Measurements from ENCODE around the gene SLC35F1. TPM values are rescaled to one million over a fixed set of nuclear protein-coding genes. Genes with fewer than 3 reads are reported as not detected.

The SLC35F1 gene
- total RNA-seq, 1 experiment from 2014 or later = 0.05 TPM

DNA sequence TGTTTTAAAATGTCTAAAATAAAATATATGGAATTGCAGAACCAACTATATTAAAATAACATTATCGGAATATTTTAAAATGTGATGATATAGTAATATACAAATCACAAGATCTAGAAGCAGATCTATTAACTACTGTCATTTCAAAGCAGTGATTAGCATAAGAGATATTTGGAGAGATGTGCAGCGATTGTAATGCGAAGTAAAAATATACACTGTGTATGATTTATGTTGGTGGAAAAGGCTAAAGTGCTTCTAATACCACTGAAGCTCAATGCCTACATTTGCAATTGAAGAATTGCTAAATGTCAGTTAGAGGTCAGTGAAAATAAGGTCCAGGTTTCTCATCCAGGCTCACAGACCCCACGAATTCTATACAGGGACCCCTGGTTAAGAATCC, 392.4 kb downstream of the SLC35F1 start:
- H3K4me3 ChIP-seq = no peak overlapping the region
- H3K27me3 ChIP-seq (replicated peaks) = peaks cover 3% of the 10 kb centered on the region; the same call in 1 of the 2 replicates
- no peak overlapping the region for H3K27ac ChIP-seq
- H3K9me3 ChIP-seq (replicated peaks) = no peaks in the 10 kb centered on the region
- no peak for DNase-seq (ENCODE audit: low read depth in 1 of 2, low spot score in 2 of 2)
- H3K4me1 ChIP-seq (replicated peaks) = no peaks in the 10 kb centered on the region
- no peaks in the 10 kb centered on the region for H3K36me3 ChIP-seq

DNA sequence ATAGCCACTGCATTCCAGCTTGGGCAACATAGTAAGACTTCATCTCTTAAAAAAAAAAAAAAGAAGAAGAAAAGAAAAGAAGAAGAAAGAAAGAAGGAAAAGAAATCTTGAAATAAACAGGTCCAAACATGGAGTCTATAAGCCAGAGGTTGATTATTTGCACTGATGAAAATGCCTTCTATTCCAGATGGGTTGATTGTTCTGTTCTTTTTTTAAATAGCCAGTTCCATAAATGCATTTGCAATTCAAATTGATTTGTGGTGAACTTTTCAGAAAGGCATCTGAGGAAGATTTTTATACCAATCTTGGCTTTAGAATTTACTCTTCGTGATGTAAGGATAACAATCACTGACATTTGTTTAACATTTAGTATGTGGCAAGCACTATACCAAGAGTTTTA, 397.3 kb downstream of the SLC35F1 start:
- H3K9me3 ChIP-seq (replicated peaks) = no peaks in the 10 kb centered on the region
- no peak overlapping the region for H3K27ac ChIP-seq
- no peak overlapping the region for H3K4me3 ChIP-seq
- no peaks in the 10 kb centered on the region for H3K36me3 ChIP-seq
- DNase-seq (ENCODE audit: low read depth in 1 of 2, low spot score in 2 of 2) = no peak
- no peaks in the 10 kb centered on the region for H3K4me1 ChIP-seq (replicated peaks)
- H3K27me3 ChIP-seq (replicated peaks) = peaks cover 3% of the 10 kb centered on the region; the same call in 1 of the 2 replicates

DNA sequence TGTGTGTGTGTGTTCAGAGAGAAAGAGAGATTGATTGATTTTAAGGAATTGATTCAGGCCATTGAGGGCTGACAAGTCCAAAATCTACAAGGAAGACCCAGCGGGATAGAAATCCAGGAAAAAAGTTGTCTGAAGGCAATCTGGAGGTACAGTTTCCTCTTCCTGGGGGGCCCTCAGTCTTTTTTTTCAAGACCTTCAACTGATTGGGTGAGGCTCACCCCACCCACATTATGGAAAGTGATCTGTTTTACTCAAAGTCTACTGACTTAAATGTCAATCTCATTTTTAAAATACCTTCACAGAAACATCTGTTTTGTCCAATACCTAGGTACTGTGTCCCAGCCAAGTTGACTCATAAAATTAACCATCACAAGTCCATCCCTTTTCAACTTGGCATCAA, 398.0 kb downstream of the SLC35F1 start:
- no peak overlapping the region for H3K4me3 ChIP-seq

DNA sequence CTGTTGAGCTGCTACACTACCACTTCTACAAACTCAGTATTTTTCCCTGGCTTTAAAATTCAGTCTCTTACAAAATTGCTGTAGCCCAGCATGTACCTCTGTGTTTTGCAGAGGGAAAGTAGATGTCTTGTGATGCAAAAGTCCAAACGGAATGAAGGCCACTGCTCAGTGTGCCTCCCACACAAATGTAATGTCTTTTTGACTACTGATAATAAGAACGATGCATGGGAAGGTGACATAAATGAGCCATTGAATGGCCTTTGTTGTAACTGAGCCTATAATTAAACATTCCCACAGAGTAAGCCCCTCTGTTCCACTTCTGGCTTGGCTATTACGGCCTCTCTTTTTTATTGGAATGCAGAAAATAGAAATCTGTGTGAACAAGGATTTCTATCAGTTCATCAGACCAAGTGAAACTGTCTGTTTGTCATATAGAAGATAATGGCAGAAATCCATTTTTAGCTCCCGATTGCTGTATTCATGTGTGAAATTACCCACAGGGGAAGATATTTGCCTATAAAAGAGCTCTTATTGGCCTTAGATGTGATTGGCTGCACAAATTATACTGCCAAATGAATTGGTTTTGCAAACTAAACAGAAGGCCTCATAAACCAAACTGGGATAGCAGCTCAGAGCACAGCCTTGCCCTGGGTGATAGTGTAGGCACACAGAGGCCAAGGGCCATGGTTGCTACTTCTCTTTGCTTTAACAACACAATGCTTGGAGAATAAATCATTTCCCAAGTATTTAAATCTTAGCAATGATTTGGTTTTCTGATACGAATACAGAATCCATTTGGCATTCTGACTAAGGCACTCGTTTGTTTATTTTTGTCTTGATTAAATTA, 399.6 kb downstream of the SLC35F1 start:
- Histone ChIP-seq H3K4me3 (no peak overlapping the region), H3K36me3 (no peaks in the 10 kb centered on the region), H3K27me3 (replicated peaks) (peaks cover 3% of the 10 kb centered on the region; the same call in 1 of the 2 replicates), H3K4me1 (replicated peaks) (no peaks in the 10 kb centered on the region), H3K9me3 (replicated peaks) (no peaks in the 10 kb centered on the region), H3K27ac (no peak overlapping the region)
- no peak for DNase-seq (ENCODE audit: low read depth in 1 of 2, low spot score in 2 of 2)

More for the DNA sequence above, 398.0 kb downstream of the SLC35F1 start:
- Histone ChIP-seq H3K36me3 (no peaks in the 10 kb centered on the region), H3K27ac (no peak overlapping the region), H3K4me1 (replicated peaks) (no peaks in the 10 kb centered on the region), H3K27me3 (replicated peaks) (peaks cover 3% of the 10 kb centered on the region; the same call in 1 of the 2 replicates), H3K9me3 (replicated peaks) (no peaks in the 10 kb centered on the region)
- no peak for DNase-seq (ENCODE audit: low read depth in 1 of 2, low spot score in 2 of 2)

DNA sequence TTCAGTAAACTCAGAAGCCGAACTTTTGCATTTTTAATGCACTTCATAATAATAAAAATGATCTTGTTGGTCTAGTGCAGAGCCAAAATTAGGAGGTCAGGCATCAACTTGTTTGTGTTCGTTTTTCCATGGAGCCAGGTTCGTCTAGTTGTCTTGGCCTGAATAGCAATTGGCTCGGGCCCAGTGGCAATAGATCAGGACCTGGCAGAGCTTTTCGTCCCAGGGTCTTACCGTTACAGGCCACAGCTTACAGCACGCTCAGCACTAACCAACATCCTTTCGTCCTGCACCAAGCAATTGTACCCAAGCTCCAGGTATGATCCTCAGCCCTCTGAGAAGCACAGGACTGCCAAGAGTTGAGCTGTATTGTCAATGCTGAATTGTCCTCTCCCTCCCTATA, 400.5 kb downstream of the SLC35F1 start:
- no peak for DNase-seq (ENCODE audit: low read depth in 1 of 2, low spot score in 2 of 2)
- Histone ChIP-seq H3K4me1 (replicated peaks) (no peaks in the 10 kb centered on the region), H3K4me3 (no peak overlapping the region), H3K27me3 (replicated peaks) (no peaks in the 10 kb centered on the region), H3K9me3 (replicated peaks) (no peaks in the 10 kb centered on the region), H3K36me3 (no peaks in the 10 kb centered on the region), H3K27ac (no peak overlapping the region)

DNA sequence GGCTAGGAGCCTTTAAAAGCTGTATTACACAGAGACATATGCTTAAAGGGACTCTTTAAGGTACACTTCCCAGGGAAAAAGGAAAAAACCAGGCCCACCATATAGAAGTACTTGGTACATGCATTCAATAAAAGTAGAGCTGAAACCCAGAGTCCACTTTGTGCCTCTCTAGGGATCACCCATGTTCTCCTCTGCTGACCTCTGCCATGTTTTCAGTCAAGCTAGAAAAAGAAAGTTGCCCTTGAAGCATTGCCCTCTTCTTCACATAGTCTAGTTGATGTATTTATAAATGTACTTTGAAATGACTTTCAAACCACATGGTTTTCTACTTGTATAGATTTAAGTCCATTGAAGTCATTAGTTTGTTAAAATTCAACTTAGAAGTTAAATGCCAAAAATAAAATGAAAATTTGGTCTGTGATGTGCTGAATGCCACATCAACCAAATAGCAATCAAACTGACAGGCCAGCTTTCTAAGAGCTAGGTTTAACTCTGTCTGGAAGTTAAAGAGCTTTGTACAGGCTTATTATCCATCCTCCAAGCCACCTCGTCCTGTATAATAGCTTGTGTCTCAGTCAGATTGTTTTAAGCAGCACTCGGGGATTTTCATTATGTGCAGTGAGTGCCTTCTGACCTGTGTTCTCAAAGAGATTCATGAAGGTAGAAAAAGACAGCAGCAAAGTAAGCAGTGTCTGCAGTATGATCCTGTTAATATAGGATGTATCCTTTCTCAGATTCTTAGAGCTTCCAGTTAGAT, 402.5 kb downstream of the SLC35F1 start:
- no peaks in the 10 kb centered on the region for H3K27me3 ChIP-seq (replicated peaks)
- H3K27ac ChIP-seq = no peak overlapping the region
- H3K4me1 ChIP-seq (replicated peaks) = no peaks in the 10 kb centered on the region; the same call in 1 of the 2 replicates
- H3K9me3 ChIP-seq (replicated peaks) = no peaks in the 10 kb centered on the region
- DNase-seq (ENCODE audit: low read depth in 1 of 2, low spot score in 2 of 2) = no peak
- no peak overlapping the region for H3K4me3 ChIP-seq
- no peaks in the 10 kb centered on the region for H3K36me3 ChIP-seq

DNA sequence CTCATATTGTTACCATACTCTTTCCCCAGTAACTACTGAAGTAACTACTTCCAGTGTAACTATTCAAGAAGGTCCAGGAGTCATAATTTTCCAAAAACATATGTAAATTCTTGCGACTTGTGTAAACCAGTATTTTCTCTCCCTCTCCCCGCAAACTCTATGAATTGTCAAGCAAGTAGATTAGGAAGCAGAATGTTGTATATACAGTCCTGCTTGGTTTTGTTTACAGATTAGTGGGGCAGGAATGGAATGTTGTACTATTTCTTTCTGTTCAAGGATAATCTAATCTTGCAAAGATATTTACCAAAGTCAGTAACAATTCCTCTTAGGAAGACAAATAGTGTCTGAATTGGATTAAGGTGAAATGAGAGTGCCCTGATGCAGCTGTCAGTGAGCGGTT, 406.1 kb downstream of the SLC35F1 start:
- Histone ChIP-seq H3K27me3 (replicated peaks) (0 out of 2 replicates have a peak, but pooled peaks cover 3% of the 10 kb centered on the region), H3K4me1 (replicated peaks) (no peaks in the 10 kb centered on the region; the same call in 1 of the 2 replicates), H3K4me3 (no peak overlapping the region), H3K36me3 (no peaks in the 10 kb centered on the region), H3K9me3 (replicated peaks) (no peaks in the 10 kb centered on the region), H3K27ac (no peak overlapping the region)
- DNase-seq (ENCODE audit: low read depth in 1 of 2, low spot score in 2 of 2) = no peak

DNA sequence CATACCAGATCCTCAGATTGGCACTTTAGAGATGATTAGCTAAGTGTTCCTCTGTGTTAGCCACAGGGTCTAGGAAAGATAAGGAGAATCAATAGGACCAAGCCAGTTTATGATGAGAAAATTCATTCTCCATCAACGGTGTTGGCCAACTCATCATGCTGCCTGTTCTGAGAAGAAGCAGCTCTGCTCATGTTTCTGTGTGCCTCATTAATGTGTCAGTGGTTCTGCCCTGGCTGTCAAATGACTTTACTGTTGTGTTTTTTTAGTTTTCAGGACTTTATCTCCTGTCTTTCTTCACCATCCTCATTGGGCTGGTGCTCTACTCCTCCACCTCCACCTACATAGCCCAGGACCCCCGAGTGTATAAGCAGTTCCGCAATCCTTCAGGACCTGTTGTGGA, 406.7 kb downstream of the SLC35F1 start:
- no peak overlapping the region for H3K27ac ChIP-seq
- H3K4me1 ChIP-seq (replicated peaks) = no peaks in the 10 kb centered on the region; the same call in 1 of the 2 replicates

DNA sequence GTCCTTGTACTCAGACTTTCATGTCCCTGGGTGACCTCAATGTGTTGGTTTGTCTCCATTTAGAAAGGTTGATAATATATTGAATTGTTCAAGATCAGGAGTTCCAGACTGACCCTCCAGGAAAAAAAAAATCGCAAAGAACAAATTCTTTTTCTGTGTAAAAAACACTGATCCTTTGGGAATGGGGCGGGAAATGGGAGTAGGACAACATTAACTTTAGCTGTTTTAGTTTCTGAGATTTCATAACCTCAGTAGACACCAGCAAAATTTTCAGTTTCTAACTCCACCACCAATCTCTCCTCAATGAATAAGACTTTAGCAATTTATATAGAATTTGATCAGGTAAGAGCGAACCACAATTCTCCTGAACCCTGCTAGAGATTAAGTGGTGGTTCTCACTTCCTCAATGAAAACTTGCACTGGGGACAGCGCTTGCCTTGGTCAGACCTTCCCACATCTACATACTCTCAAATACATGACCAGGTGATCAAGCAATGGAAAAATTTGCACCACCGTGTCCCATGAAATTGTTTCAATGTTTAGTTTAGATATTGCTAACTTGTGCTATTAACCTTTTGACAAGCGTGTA, 409.8 kb downstream of the SLC35F1 start:
- Histone ChIP-seq H3K27ac (no peak overlapping the region), H3K4me3 (no peak overlapping the region), H3K4me1 (replicated peaks) (no peaks in the 10 kb centered on the region; the same call in 1 of the 2 replicates), H3K36me3 (no peaks in the 10 kb centered on the region), H3K27me3 (replicated peaks) (0 out of 2 replicates have a peak, but pooled peaks cover 3% of the 10 kb centered on the region), H3K9me3 (replicated peaks) (no peaks in the 10 kb centered on the region)
- DNase-seq (ENCODE audit: low read depth in 1 of 2, low spot score in 2 of 2) = no peak

More for the DNA sequence above, 406.7 kb downstream of the SLC35F1 start:
- Histone ChIP-seq H3K9me3 (replicated peaks) (no peaks in the 10 kb centered on the region), H3K27me3 (replicated peaks) (0 out of 2 replicates have a peak, but pooled peaks cover 3% of the 10 kb centered on the region), H3K4me3 (no peak overlapping the region), H3K36me3 (no peaks in the 10 kb centered on the region)
- no peak for DNase-seq (ENCODE audit: low read depth in 1 of 2, low spot score in 2 of 2)

DNA sequence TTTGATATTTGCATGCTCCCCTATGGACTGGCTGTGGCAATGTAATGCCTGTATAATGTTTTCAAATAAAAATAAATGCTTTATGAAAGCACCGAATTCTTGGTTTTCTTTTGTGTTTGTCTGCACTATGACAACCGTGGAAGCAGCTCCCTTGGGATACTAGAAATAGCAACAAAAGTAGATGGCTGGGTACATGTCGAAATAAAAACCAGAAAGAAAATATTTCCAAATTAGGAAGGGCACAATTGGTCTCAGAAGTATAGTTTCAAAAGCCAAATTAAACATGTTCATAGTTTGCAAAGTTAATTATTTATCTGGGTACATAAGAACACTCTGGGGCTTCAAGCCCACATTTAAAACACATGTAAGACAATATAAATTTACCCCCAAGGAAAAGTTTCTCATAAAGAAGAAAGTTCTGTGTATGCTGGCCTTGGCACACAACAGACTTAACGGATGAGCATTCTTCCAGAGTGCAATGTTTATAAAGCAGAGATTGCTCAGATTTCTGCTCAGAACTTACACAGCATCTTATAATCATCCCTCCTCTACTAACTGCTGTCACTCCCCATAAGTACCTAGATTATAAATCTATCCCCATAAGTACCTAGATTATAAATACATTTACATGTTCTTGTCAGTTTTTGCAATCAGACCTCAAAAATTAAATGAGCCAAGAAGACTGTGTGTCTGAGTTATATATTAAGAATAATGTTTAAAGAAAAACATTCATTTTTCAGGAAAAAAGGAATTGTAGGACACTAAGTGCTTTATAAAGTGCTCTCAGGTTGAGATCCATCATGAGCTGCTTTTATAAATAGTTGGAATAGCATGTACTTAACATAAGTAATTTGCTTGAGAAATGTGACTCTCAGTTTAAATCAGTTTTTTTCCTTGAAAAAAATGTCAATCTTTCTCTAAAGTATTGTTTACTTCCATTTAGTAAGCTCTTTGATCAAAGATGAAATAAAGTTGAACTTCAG, 410.8 kb downstream of the SLC35F1 start:
- Histone ChIP-seq H3K4me3 (no peak overlapping the region), H3K36me3 (no peaks in the 10 kb centered on the region), H3K27ac (no peak overlapping the region), H3K4me1 (replicated peaks) (no peaks in the 10 kb centered on the region; the same call in 1 of the 2 replicates), H3K27me3 (replicated peaks) (0 out of 2 replicates have a peak, but pooled peaks cover 3% of the 10 kb centered on the region), H3K9me3 (replicated peaks) (no peaks in the 10 kb centered on the region)
- DNase-seq (ENCODE audit: low read depth in 1 of 2, low spot score in 2 of 2) = no peak

DNA sequence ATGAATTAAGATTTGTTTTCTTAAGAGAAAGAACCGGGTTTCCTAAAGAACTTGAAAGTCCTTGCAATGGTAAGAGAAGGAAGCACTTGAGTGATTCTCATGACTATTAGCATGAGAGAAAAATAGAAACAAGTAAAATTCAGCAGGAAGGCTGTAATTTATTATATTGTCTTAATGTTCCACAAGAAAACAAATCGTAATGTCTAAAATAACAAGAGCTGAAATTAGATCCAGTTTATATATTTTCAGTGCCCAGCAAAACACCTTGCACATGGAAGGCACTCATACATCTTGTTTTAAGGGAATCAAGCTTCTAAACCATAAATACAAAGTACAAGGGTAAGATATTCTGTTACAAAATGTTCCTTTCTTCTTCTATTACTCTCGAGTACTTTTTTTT, 411.6 kb downstream of the SLC35F1 start:
- Histone ChIP-seq H3K4me3 (no peak overlapping the region), H3K36me3 (no peaks in the 10 kb centered on the region), H3K27me3 (replicated peaks) (0 out of 2 replicates have a peak, but pooled peaks cover 3% of the 10 kb centered on the region), H3K27ac (no peak overlapping the region), H3K4me1 (replicated peaks) (no peaks in the 10 kb centered on the region; the same call in 1 of the 2 replicates), H3K9me3 (replicated peaks) (no peaks in the 10 kb centered on the region)
- no peak for DNase-seq (ENCODE audit: low read depth in 1 of 2, low spot score in 2 of 2)

DNA sequence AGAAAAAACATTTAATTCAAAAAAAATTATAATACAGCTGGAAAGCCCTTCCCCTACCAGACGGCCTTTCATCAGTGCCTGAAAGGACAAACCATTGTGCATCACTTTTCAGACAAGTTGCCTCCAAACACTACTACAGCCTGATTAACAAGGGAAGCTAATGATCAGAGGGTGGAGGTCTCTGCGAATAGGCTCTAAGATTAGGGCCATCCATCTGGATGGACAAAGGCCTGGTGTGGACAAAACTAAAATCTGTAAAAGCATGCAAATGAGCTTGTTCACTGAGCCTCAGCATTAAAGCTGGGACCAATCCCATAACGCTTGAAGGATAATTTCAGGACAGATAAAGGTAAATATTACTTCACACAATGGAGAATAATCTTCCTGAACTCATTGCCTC, 412.4 kb downstream of the SLC35F1 start:
- Histone ChIP-seq H3K4me1 (replicated peaks) (no peaks in the 10 kb centered on the region), H3K36me3 (no peaks in the 10 kb centered on the region), H3K4me3 (no peak overlapping the region), H3K27me3 (replicated peaks) (0 out of 2 replicates have a peak, but pooled peaks cover 3% of the 10 kb centered on the region), H3K27ac (no peak overlapping the region), H3K9me3 (replicated peaks) (no peaks in the 10 kb centered on the region)
- no peak for DNase-seq (ENCODE audit: low read depth in 1 of 2, low spot score in 2 of 2)
